GM18870 (cell line): Measurements from ENCODE around the gene CTSA.
"Not testable (repeated sequence)": the region's sequence is repeated elsewhere in the genome, so short reads cannot be mapped to it uniquely, and the experiment has no call there.

Experiments
- ATAC-seq: cut with Tn5 transposase; IDR thresholded peaks from one replicate; pipeline ENCODE4 v1.9.1; 2021; ENCODE audit warnings: moderate library complexity; ENCODE audit not compliant: unreplicated experiment

CTSA gene

DNA sequence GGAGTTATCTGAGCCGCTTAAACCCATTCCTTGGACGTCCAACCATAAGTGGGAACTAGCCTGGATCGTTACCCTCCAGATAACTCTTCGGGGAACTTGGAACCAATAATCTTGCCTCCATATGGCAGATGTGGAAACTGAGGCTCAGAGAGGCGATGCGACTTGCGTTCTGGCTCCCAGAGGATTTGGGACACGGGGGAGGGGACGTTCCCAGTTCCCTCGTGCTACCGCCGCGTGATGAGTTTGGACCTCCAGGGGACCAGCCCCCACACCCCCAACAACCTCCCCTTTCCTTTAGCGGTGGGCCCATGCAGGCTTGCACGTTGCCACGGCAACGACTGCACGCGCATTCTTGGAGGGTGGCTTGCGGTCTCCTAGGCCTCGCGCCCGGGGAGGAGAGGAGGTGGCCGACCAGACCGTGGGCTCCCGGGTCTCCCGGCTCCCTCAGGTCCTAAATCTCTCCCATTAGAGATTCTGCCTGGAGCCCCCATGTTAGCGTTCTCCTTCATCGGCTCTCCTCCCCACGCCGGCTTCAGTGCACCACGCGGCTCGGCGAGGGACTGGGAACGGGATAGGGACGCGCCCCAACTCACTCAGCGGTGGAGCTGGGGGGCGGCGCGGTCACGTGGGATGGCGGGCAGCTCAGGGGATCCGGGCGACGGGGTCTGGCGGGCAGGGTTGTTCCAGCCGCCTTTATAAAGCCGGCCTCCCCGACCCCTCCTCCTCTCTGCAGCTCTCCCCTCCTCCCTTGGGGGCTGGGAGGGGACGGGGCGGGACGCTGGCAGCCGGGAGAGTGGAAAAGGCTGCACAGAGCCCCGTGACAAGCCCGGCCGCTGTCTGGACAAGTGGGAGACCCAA is 20.6 kb downstream of the CTSA start, which contains the start of gene PLTP:
PLTP (minus strand) TSS at position 670 of the 858 bp plus-strand sequence. CDS start 703 bp downstream, outside the sequence.
- ATAC-seq, result no peak

DNA sequence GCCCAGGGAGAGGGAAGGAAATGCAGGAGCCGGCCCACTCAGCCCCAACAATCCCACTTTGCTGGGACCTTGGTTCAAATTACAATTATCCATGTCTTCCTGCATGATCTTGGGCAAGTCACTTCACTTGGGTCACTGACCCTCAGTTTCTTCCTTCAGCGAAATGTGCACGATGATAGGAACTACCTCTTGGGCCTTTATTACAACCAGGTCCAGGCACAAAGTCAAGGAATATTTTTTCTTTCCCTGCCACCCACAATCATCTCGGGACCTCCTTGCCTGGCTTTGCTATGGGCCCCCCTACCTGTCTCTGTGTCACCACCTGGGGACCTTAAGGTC is 21.2 kb downstream of the CTSA start:
- no peak for ATAC-seq

DNA sequence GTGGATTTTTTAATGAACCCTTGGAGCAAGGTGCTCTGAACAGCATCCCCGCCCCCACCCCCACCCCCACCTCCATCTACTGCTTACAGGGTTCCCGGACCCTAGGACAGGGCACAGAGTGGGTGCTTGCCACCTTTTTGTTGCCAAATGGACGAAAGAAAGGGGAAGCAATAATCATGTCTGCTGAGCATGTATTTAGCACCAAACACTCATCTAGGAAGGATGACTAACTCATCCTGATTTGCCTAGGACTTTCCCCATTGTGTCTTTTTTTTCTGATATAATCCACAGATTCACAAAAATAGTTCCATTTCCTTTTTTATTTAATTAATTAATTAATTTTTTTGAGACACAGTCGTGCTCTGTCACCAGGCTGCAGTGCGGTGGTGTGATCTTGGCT is 22.0 kb downstream of the CTSA start:
- ATAC-seq, result no peak

DNA sequence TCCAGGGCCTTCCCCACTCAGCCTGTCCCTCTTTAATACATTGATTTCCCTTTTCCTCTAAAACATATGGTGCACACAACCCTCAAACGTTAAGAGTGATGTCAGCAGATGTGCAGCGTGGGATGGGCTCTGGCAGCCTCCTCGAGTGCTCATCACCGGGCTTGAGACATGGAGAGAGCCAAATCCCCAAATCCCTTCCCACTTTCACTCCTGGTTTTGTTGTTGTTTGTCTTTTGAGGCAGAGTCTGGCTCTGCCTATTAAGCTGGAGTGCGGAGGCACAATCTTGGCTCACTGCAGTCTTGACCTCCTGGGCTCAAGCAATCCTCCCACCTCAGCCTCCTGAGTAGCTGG is 26.6 kb downstream of the CTSA start:
- ATAC-seq, result no peak

DNA sequence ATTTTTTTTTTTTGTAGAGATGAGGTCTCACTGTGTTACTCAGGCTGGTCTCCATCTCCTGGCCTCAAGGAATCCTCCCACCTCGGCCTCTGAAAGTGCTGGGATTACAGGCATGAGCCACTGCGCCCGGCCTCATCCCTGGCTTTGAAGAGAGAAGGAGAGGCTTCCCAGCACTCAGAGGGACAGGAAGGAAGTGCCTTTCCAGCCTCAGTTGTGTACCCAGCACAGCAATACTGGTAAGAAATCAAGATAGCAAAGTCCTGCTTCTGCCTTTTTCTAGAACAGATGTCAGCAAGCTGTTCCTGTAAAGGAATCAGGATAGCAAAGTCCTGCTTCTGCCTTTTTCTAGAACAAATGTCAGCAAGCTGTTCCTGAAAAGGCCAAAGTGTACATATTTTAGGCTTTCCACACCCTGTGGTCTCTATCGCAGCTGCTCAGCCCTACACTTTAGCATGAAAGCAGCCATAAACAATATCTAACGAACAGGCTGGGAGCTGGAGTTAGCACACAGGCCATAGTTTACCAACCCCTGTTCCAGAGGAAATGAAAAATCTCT is 27.1 kb downstream of the CTSA start:
- ATAC-seq, result no peak

DNA sequence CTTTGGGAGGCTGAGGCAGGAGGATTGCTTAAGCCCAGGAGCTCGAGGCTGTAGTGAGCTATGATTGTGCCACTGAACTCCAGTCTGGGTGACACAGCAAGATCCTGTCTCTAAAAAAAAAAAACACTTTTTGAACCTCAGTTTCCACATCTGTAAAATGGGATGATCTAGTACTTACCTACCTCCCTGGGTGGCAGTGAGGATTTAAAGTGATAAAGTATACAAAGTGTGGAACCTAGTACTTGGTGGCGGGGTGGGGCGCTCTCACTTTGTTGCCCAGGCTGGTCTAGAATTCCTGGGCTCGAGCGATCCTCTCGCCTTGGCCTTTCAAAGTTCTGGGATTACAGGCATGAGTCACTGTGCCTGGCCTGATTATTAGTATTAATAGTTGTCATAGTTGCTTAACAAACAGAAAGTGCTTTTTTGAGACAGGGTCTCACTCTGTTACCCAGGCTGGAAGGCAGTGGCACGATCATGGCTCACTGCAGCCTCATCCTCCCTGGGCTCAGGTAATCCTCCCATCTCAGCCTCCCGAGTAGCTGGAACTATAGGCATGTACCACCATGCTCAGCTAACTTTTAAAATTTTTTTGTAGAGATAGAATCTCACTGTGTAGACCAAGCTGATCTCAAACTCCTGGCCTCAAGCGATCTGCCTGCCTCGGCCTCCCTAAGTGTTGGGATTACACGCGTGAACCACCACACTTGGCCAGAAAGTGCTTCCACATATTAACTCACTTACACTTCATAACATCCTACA is 27.8 kb downstream of the CTSA start:
- ATAC-seq, result no peak

DNA sequence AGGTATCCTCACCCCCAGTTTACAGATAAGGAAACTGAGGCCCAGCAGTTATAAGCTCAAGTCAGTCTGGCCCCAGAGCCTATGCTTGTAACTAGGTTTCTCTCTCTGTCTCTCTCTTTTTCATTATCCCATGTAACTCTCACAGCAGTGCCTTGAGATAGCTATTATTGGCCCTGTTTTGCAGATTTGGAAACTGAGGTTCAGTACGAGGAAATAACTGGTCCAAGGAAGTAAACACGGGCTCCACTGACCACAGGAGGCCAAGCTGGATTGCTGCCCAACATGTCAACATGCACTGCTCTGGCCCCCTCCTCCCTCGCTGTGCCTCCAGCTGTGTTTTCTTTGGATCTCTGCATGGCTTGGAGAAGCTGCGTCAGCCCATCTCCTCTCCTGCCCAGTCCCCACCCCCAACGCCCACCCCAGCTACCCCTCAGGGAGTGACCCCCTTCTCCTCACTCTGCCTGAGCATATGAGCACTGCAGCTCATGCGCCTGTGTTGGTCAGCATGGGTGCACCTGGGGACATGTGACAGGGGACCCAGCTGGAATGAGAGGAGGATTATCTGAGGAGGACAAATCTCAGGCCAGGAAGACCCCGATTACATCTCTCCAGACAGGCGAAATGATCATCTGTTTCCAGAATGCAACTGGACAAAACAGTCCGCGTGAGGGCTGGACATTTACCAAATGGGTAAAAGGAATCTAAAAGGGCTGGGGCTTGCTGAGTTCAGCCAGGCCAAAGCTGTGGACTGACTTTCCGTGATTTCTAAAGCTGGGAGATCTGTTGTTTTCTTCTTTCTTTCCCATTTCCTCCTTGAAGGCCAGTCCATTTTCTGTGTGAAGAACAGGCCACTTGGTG is 28.6 kb downstream of the CTSA start:
- ATAC-seq, result no peak

DNA sequence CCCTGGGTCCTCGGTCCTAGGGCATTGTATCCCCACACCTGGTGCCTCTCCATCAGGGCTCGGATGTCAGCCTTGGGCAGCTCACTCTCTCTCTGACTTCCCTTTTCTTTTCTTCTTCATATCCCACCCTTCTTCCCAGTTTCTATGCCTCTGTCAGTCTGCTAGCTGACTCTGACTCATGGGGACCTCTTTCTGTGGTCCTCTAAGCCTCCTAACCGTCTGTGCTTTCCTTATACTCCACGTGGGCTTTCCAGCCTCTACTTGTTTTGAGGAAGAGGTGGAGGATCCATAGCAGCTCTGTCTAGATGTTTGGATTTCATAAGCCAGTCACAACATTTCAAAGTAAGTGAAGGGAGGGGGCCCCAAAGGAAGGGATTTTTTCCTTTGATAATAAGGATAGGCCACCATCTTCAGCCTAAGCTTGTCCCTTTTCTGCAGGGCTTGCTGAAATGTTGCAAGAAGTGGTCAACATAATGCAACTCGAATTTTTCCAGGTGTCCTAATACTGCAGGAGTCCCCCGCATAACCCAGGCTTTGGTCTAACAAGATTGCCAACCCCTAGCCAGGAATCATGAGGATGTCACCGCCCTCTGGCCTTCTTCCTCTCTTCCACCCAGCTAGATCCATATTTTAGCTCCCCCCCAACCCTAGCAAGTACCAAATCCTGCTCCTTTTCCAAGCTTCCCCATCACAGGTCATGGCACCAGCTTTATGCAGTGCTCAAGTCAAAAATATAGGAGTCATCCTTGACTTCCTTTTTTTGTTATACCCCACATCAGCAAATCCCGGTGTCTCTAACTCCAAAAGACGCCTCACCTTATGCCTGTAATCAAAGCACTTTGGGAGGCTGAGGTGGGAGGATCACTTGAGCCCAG is 29.6 kb downstream of the CTSA start:
- no peak for ATAC-seq

DNA sequence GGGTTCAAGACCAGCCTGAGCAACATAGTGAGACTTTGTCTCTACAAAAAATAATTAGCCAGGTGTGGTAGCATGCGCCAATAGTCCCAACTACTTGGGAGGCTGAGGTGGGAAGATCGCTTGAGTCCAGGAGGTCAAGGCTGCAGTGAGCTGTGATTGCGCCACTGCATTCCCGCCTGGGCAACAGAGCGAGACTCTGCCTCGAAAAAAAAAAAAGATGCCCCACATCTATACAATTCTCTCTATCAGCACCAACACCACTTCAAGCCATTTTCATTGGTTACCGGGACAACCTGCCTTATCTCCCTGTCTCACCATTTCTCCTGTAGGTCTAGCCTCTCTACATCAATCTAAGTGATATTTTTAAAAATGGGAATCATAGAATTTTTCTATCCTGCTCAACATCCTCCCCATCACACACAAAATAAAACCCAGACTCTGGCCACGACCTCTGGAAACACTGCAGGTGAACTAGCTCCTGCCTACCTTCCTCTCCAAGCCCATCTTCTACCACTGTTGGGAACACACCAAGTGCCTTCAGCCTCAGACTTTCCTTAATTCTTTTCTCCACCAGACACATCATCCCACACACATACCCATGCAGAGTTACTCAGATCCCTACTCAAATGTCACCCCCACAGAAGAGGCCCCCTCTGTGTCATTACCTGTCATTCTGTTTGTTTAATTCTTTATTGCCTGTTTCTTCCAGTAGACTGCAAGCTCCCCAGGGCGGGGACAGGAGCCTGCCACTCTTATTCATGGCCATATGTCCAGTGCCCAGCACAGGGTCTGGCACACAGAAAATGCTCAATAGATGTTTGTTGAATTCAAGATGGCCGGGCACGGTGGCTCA is 30.4 kb downstream of the CTSA start:
- ATAC-seq, result no peak

DNA sequence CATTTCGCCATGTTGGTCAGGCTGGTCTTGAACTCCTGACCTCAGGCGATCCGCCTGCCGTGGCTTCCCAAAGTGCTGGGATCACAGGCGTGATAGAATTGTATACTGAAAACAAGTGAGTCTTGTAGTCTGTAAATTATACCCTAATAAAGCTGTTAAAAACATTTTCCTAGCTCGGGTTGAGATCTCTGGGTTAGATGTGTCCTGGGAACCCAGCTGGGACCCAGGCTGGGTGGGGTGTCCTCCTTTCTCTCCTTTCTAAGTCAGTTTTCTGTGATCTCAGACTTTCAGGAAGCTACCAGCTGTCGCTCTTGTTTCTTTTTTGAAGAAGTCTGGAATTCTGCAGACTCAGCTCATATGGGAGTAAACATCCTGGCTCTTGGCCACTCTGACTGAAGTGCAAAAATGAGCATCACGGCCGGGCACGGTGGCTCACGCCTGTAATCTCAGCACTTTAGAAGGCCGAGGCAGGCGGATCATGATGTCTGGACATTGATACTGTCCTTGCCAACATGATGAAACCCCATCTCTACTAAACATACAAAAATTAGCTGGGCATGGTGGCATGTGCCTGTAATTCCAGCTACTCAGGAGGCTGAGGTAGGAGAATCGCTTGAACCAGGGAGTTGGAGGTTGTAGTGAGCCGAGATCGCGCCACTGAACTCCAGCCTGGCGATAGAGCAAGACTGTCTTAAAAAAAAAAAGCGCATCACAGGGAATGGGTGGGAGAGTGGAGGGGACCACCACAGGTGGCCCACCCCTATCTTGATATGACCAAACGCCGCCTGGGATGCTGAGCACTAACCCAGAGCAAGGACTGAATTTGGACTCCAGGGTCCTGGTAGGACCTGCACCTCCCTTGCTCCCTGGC is 33.5 kb downstream of the CTSA start:
- ATAC-seq, result no peak

DNA sequence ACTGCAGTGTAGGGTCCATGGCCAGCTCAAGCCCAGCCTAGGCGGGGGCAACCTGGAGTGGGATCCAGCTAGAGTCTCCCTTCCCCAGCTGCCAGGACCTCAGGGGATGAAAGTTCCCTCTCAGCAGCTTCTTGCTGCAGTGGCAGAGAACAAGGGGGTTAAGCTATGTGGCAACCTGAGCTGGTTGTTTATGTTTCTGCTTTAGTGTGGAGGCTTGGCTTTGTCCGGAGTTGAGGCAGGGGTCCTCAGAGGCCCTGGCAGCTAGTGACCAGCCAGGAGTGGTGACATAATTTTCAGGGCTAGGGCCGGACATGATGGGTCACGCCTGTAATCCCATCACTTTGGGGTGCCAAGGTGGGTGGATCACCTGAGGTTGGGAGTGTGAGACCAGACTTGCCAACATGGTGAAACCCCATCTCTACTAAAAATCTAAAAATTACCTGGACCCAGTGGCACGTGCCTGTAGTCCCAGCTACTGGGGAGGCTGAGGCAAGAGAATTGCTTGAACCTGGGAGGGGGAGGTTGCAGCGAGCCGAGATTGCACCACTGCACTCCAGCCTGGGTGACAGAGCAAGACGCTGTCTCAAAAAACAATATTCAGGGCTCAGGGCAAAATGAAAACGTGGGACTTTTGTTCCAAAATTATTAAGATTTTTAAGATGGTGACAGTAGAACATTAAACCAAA is 34.8 kb downstream of the CTSA start:
- no peak for ATAC-seq

DNA sequence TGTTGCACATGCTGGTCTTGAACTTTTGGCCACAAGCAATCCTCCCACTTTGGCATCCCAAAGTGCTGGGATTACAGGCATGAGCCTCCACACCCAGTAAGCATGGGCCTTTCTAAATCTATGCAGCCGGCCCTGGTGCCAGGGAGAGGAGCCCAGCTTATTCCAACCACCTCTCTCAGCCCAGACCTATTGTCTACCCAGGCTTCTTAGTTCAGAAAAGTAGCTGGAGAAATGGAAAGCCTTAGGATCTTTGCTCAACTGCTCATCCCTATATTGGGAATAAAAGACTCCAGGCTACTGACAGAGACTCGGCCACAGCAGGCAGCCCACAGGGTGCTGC is 35.6 kb downstream of the CTSA start:
- no peak for ATAC-seq

DNA sequence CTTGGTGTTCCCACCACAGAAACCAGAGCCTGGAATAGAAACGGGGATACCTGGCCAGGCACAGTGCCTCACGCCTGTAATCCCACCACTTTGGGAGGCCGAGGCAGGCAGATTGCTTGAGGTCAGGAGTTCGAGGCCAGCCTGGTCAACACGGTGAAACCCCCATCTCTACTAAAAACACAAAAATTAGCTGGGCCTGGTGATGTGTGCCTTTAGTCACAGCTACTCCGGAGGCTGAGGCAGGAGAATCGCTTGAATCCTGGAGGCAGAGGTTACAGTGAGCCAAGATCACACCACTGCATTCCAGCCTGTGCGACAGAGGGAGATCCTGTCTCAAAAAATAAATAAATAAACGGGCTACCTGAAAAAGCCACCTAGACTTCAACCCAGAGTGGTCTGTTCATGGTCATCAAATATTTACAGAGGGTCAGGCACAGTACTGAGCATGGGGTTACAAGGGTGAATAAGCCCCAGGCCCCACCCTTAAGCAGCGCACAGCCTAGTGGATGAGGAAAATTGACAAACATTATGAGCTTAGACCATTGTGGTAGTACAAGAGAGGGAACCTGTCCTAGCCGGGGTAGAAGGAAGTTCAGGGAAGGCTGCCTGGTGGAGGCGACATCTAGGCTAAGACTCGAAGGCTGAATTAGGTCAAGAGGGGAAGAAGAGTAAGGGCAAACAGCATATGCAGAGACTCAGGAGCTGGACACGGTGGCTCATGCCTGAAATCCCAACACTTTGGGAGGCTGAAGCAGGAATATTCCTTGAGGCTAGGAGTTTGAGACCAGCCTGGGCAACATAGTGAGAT is 36.1 kb downstream of the CTSA start:
- ATAC-seq, result no peak

DNA sequence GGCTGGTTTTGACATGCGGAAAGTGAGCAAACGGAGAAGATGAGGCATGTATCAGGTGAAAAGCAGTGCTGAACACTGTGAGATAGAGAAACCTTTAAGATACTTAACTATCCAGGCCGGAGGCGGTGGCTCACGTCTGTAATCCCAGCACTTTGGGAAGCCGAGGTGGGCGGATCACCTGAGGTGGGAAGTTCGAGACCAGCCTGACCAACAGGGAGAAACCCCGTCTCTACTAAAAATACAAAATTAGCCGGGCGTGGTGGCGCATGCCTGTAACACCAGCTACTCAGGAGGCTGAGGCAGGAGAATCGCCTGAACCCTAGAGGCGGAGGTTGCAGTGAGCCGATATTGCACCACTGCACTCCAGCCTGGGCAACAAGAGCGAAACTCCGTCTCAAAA is 40.5 kb downstream of the CTSA start:
- not testable (repeated sequence) for ATAC-seq

DNA sequence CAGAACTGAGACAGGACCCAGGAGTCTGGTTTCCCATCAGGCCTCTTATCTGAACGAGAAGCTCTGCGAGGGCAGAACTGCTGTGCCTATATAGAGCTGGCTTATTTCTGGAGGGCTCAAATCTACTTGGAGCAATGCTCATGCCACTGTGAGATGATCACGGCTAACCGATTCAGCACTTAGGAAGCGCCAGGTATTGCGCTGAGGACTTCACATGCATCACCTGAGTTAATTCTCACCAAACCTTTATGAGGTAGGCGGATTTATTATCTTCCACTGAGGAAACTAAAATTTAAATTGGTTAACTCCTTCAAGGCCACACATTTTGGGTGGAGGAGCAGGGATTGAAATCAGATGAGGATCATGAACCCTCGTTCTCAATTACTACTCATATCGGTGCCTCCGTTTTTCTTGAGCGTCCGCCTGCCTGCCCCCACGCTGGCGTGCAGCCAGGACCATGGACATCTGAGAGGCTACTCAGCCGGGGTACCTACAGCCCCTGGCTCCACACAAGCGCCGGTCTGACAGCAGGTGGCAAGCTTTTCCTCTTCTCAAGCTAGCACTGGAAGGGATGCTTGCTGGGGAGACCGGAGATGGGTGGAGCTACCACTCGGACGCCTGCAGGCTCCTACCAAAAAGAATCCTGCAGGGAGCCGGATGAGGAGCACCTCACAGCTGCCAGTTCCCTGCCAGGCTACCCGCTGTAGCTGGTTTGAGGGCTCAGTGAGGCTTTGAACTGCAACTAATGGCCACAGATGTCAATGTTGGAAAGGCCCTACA is 42.3 kb downstream of the CTSA start:
- ATAC-seq, result no peak

DNA sequence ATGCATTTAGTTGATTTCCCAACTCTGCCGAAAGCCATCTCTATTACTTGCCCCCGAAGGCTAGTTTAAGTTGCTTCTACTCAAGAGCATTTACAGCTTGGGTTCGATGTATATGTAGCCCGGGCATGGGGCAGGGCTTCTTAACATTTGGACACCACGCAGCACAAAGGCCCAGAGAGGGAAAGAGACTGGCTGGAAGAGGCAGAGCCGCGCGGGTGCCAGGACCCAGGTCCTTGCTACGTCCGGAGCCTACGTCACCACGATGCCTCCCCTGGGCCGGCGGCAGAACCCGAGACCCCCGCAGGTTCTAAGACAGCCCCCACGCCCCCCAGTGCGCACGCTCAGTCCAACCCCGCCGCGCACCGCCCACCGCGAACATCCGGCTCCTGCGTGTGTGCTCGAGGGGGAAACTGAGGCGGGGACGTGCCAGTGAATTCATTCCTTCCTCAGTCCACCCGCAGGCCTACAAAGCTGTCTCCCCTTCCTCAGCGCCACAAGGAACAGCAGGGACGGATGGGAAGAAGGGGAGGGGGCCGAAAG is 43.0 kb downstream of the CTSA start:
- ATAC-seq, result no peak
